K562 (cell line): ENCODE results near the gene CUX1. TPM values are rescaled to one million over a fixed set of nuclear protein-coding genes. Genes with fewer than 3 reads are reported as not detected.

Experiments
- ATAC-seq: fragments of 200-7000 bp; cut with Tn5 transposase; 3 replicates; pipeline ENCODE4 v1.9.1; 2020; ENCODE audit warnings: moderate library complexity
- BruUV-seq: library from RNA; stranded (reverse); fragments of 400-500 nt; replicated peaks from 2 replicates; lab custom pipeline; 2021; lab: Mats Ljungman, UMichigan
- CTCF ChIA-PET: fragments of 300-600 bp; formaldehyde crosslinking; extraction: SDS; loops from one replicate; lab custom pipeline; 2021; ENCODE audit warnings: low intra/inter-chr PET ratio; lab: Yijun Ruan, JAX
- POLR2A ChIA-PET: fragments of 300-600, 350-650 bp; sonication (Branson Sonifier 250); formaldehyde crosslinking; extraction: SDS; loops from one replicate; lab custom pipeline; 2021; ENCODE audit warnings: antibody characterized with exemption, inconsistent platforms; lab: Yijun Ruan, JAX
- DNase-seq, 4 experiments: peaks; one replicate each; pipeline versions ENCODE4 v3.0.0 to v3.0.0-alpha.2; 2011 to 2018; ENCODE audit warnings: low spot score in 3 of 4, mixed read lengths in 3 of 4; ENCODE audit errors: extremely low read depth in 1 of 4
- FAIRE-seq: peaks from 2 replicates; lab custom pipeline; 2011; peaks lifted over from hg19 to GRCh38; lab: Jason Lieb, UNC
- H2AFZ ChIP-seq: 2 replicates; pipeline ENCODE4 v1.6.0; 2011; ENCODE audit warnings: low read depth, low read length, control low read depth, inconsistent platforms
- H3K27ac ChIP-seq: fragments of 200-600 bp; 3 replicates; pipeline ENCODE4 v1.8.0; 2011; ENCODE audit warnings: low read depth, mild to moderate bottlenecking, control low read depth, inconsistent platforms, low read length, moderate library complexity, mixed read lengths; ENCODE audit errors: extremely low read depth
- H3K27me3 ChIP-seq, 2 experiments: fragments of 300-600 bp in 1 of 2; 2 replicates in 1 of 2; 3 replicates in 1 of 2; pipeline versions ENCODE4 v1.6.0 to v1.8.0; 2011; ENCODE audit warnings: inconsistent platforms in 2 of 2, low read length in 2 of 2, mild to moderate bottlenecking in 1 of 2, mixed read lengths in 1 of 2, moderate library complexity in 1 of 2; ENCODE audit not compliant: control insufficient read depth in 2 of 2, insufficient read depth in 2 of 2
- H3K36me3 ChIP-seq: fragments of 300-600 bp; 3 replicates; pipeline ENCODE4 v1.8.0; 2011; ENCODE audit warnings: mild to moderate bottlenecking, low read length, inconsistent platforms; ENCODE audit not compliant: control insufficient read depth, insufficient read depth
- H3K4me1 ChIP-seq, 2 experiments: fragments of 200-600 bp in 1 of 2; replicated peaks in 1 of 2; 2 replicates in 1 of 2; 3 replicates in 1 of 2; pipeline versions ENCODE4 v1.5.1 to v1.8.0; 2011; ENCODE audit warnings: inconsistent platforms in 2 of 2, low read length in 2 of 2, mild to moderate bottlenecking in 1 of 2, mixed read lengths in 1 of 2, moderate library complexity in 1 of 2; ENCODE audit not compliant: control insufficient read depth in 2 of 2, insufficient read depth in 2 of 2
- H3K4me2 ChIP-seq: 2 replicates; pipeline ENCODE4 v1.6.1; 2011; ENCODE audit warnings: low read length, control low read depth, inconsistent platforms, mixed read lengths; ENCODE audit not compliant: insufficient read depth
- H3K4me3 ChIP-seq: fragments of 200-600 bp; sonication (generic), shearing (Covaris generic); 2 replicates; pipeline ENCODE4 v1.5.1; 2016; ENCODE audit warnings: control low read depth, inconsistent platforms
- H3K79me2 ChIP-seq: fragments of 200-600 bp; 3 replicates; pipeline ENCODE4 v1.8.0; 2011; ENCODE audit warnings: low read length, inconsistent platforms; ENCODE audit not compliant: control insufficient read depth, insufficient read depth
- H3K9ac ChIP-seq, 2 experiments: 2 replicates each; pipeline versions ENCODE4 v1.6.0 to v1.6.1; 2011; ENCODE audit warnings: low read depth in 2 of 2, low read length in 2 of 2, control low read depth in 1 of 2, inconsistent platforms in 1 of 2, mild to moderate bottlenecking in 1 of 2, mixed read lengths in 1 of 2; ENCODE audit not compliant: insufficient read depth in 1 of 2
- H3K9me1 ChIP-seq: one replicate; pipeline ENCODE4 v1.6.0; 2011; ENCODE audit warnings: inconsistent platforms, mild to moderate bottlenecking, low read length, moderate library complexity; ENCODE audit not compliant: control insufficient read depth, insufficient read depth
- H3K9me3 ChIP-seq: replicated peaks from 2 replicates; pipeline ENCODE4 v1.5.1; 2011; ENCODE audit warnings: low read depth, low read length, inconsistent platforms; ENCODE audit not compliant: control insufficient read depth, insufficient read depth
- H4K20me1 ChIP-seq: replicated peaks from 2 replicates; pipeline ENCODE4 v1.6.1; 2011; ENCODE audit warnings: low read length, inconsistent platforms, mixed read lengths; ENCODE audit not compliant: control insufficient read depth, insufficient read depth
- ARNT ChIP-seq, 2 experiments: fragments of 450-650 bp; IDR thresholded peaks; 2 replicates each; pipeline ENCODE4 v1.6.1; 2016; ENCODE audit warnings: mild to moderate bottlenecking in 1 of 2
- BRD9 ChIP-seq: fragments of 450-650 bp; IDR thresholded peaks from 2 replicates; pipeline ENCODE4 v1.6.1; 2018; ENCODE audit warnings: low read depth; ENCODE audit not compliant: partially characterized antibody
- CBX3 ChIP-seq, 2 experiments: IDR thresholded peaks; 1 replicate in 1 of 2; 2 replicates in 1 of 2; pipeline ENCODE4 v1.6.1; 2012; ENCODE audit warnings: inconsistent platforms in 2 of 2, low read length in 2 of 2, borderline replicate concordance in 1 of 2, control low read depth in 1 of 2
- MBD2 ChIP-seq: sonication (generic); IDR thresholded peaks from 2 replicates; pipeline ENCODE4 v1.6.1; 2016; ENCODE audit warnings: low read depth, borderline replicate concordance
- MCM5 ChIP-seq: fragments of 450-650 bp; IDR thresholded peaks from 2 replicates; pipeline ENCODE4 v1.6.1; 2016; ENCODE audit warnings: low read depth
- PCBP1 ChIP-seq: fragments of 200-400 bp; formaldehyde crosslinking; IDR thresholded peaks from 2 replicates; pipeline ENCODE4 v1.6.1; 2018; ENCODE audit warnings: mild to moderate bottlenecking, low read depth, low read length; ENCODE audit not compliant: poor library complexity, severe bottlenecking
- POLR2A ChIP-seq: fragments of 450-650 bp; conservative IDR thresholded peaks from 2 replicates; pipeline ENCODE4 v1.6.1; 2016
- PURB ChIP-seq: sonication (generic); formaldehyde crosslinking; IDR thresholded peaks from 2 replicates; pipeline ENCODE4 v1.9.0; 2021; ENCODE audit warnings: low read depth, mild to moderate bottlenecking, missing genetic modification reagents
- SETDB1 ChIP-seq: IDR thresholded peaks from one replicate; pipeline ENCODE4 v1.6.1; 2012; ENCODE audit warnings: low read length, control low read depth, inconsistent platforms
- SMAD4 ChIP-seq: fragments of 250-450 bp; sonication (Bioruptor Pico); conservative IDR thresholded peaks from 2 replicates; pipeline ENCODE4 v1.8.0; 2021; ENCODE audit warnings: inconsistent platforms, mild to moderate bottlenecking, moderate library complexity
- SRSF1 ChIP-seq: fragments of 200-400 bp; formaldehyde crosslinking; IDR thresholded peaks from 2 replicates; pipeline ENCODE4 v1.6.1; 2017; ENCODE audit warnings: mild to moderate bottlenecking, low read depth, low read length, moderate library complexity
- TARDBP ChIP-seq: fragments of 450-650 bp; IDR thresholded peaks from 2 replicates; pipeline ENCODE4 v1.6.1; 2016
- TRIM24 ChIP-seq, 2 experiments: fragments of 450-650 bp; IDR thresholded peaks; 2 replicates each; pipeline ENCODE4 v1.6.1; 2016
- ZC3H11A ChIP-seq: IDR thresholded peaks from 2 replicates; pipeline ENCODE4 v1.6.1; 2012; ENCODE audit warnings: low read depth, low read length, improper control_type of control experiment
- ZNF408 ChIP-seq: fragments of 250-450 bp; sonication (Bioruptor Pico); IDR thresholded peaks from 2 replicates; pipeline ENCODE4 v1.4.0; 2020; ENCODE audit warnings: low read depth, mild to moderate bottlenecking, moderate library complexity
- whole genome bisulfite sequencing: fragments of 100-300 bp; shearing (Covaris generic); methylation state at CpG from one replicate; pipeline ENCODE4 v1.1.6; 2016; ENCODE audit warnings: low coverage, mixed read lengths; ENCODE audit not compliant: insufficient coverage; ENCODE audit errors: missing lambda C conversion rate; 5-methylcytosine and 5-hydroxymethylcytosine counted together
- in situ Hi-C: fragments of 300-500 bp; cut with MboI; formaldehyde crosslinking; loops from 4 replicates; pipeline ENCODE4 v1.15.0; 2018; ENCODE audit warnings: inconsistent platforms, mixed read lengths
- intact Hi-C: fragments of 100-400 bp; cut with micrococcal nuclease; formaldehyde crosslinking; loops from 2 replicates; pipeline ENCODE4 v1.14.2; 2022
- polyA plus RNA-seq, 8 experiments: library from polyadenylated mRNA; depleted of rRNA in 4 of 8; stranded (reverse) in 5 of 8; unstranded in 3 of 8; fragments of >200 nt; fragmentation: Nextera tagmentation in 2 of 8; fragmentation: Illumina TruSeq in 1 of 8; extraction: Ambion mirVana in 2 of 8; extraction: Trizol in 1 of 8; gene quantifications; 2 replicates each; pipeline versions ENCODE4 v1.2.1 to v1.2.3, GENCODE V29; 2011 to 2014; ENCODE audit warnings: inconsistent platforms in 1 of 8, missing spikeins in 1 of 8
- total RNA-seq, 7 experiments: library from RNA; depleted of rRNA in 6 of 7; stranded (reverse); fragments of >200 nt in 6 of 7; fragmentation: Illumina TruSeq in 2 of 7; extraction: Trizol in 2 of 7; gene quantifications; 2 replicates each; pipeline versions ENCODE4 v1.2.1 to v1.2.3, GENCODE V29; 2011 to 2021; ENCODE audit warnings: low replicate concordance in 1 of 7
- TF ChIP-seq, protein P1 (sequence below): fragments of 450-650 bp; formaldehyde crosslinking; IDR thresholded peaks from 2 replicates; pipeline ENCODE4 v1.4.0; 2020; ENCODE audit warnings: mild to moderate bottlenecking, moderate library complexity
- TF ChIP-seq, protein P2 (sequence below), 2 experiments: fragments of 250-450 bp in 1 of 2; fragments of 450-650 bp in 1 of 2; sonication (Bioruptor Pico) in 1 of 2; IDR thresholded peaks; 2 replicates each; pipeline versions ENCODE4 v1.6.1 to v1.8.0; 2016 to 2021; ENCODE audit warnings: mild to moderate bottlenecking in 2 of 2, moderate library complexity in 2 of 2, missing compliant biosample characterization in 1 of 2, missing genetic modification characterization in 1 of 2
- TF ChIP-seq, protein P3 (sequence below), 3 experiments: IDR thresholded peaks in 2 of 3; conservative IDR thresholded peaks in 1 of 3; 2 replicates each; pipeline ENCODE4 v1.5.1; 2011 to 2012; ENCODE audit warnings: low read length in 3 of 3, mild to moderate bottlenecking in 3 of 3, control low read depth in 2 of 3, improper control_type of control experiment in 1 of 3, inconsistent platforms in 1 of 3, low read depth in 1 of 3, mixed read lengths in 1 of 3, moderate library complexity in 1 of 3; ENCODE audit not compliant: insufficient read depth in 2 of 3

The CUX1 gene
- total and polyA plus RNA-seq, 9 of the 15 experiments (the other 6 are each of a cell fraction or from before 2014, with no cell fraction given), result 3.6 to 55.3 (median 25.2) TPM

GRCh38 chr7:101814991-101815825 lies 2.2 kb upstream of the CUX1 start:
- under 1% methylated on average over 47 of the region's 89 CpGs for WGBS
- H2AFZ ChIP-seq, result peak overlapping the region; percentile 94
- peak overlapping the region; percentile 68 for H3K4me3 ChIP-seq
- no peaks in the 10 kb centered on the region for H3K27me3 ChIP-seq
- no TSS peak for BruUV-seq
- H3K4me2 ChIP-seq, result peak overlapping the region; percentile 96
- intact Hi-C loops (loop anchor here (2.0 to 5.0 kb wide), 8 partner anchors 73 to 422 kb away; no protein-coding TSS in a partner anchor), in situ Hi-C loops (loop anchor here (5.0 kb wide), 1 partner anchor 108 kb away; no protein-coding TSS in a partner anchor)
- ChIA-PET CTCF (interaction anchor here (1.0 to 2.8 kb wide), 3 partner anchors 126 to 272 kb away, joined by 3 to 39 read pairs (median 9); no protein-coding TSS in a partner anchor), POLR2A (interaction anchor here (0.7 to 1.6 kb wide), 2 partner anchors 38 to 72 kb away, joined by 4 to 6 read pairs; no protein-coding TSS in a partner anchor)
- H3K9ac ChIP-seq, result peak overlapping the region; percentile 82 to 96
- ATAC-seq, result peak; percentile 62
- H3K9me1 ChIP-seq, result no peaks in the 10 kb centered on the region
- peak; percentile 26 for FAIRE-seq
- H3K79me2 ChIP-seq, result peaks cover 48% of the 10 kb centered on the region
- H4K20me1 ChIP-seq, result peaks cover 23% of the 10 kb centered on the region
- DNase-seq, result peak; percentile 81 to 94 (median 92)
- H3K9me3 ChIP-seq, result no peaks in the 10 kb centered on the region
- peaks cover 11% of the 10 kb centered on the region; the same call in 1 of the 3 replicates for H3K36me3 ChIP-seq
- peak overlapping the region; percentile 90 for H3K27ac ChIP-seq
- peaks cover 27 to 28% of the 10 kb centered on the region in 2 experiments for H3K4me1 ChIP-seq
- TF ChIP-seq MCM5 (no peak), CBX3 (IDR thresholded peaks at IDR 0.05; ENCODE audit: borderline replicate concordance in 1 of 2, low read length in 2 of 2) (0 out of 3 replicates have a peak, but pooled peaks of 1 of the 2 experiments have one; percentile 29), PCBP1 (peak; percentile 66), TARDBP (0 out of 2 replicates have a peak, but pooled peaks have one; percentile 80), PURB (CRISPR knock-in tag) (no peak), SRSF1 (no peak), SETDB1 (no peak), BRD9 (peak; percentile 34), ARNT (IDR thresholded peaks at IDR 0.05) (no peak), ZC3H11A (no peak), POLR2A (peak; percentile 38), MBD2 (peak; percentile 23; the same call in 1 of the 2 replicates), SMAD4 (CRISPR knock-in tag) (peak; percentile 40), TRIM24 (IDR thresholded peaks at IDR 0.05) (0 out of 4 replicates have a peak, but pooled peaks of 1 of the 2 experiments have one; percentile 29), ZNF408 (CRISPR knock-in tag) (no peak)
- TF ChIP-seq, protein P1, sequence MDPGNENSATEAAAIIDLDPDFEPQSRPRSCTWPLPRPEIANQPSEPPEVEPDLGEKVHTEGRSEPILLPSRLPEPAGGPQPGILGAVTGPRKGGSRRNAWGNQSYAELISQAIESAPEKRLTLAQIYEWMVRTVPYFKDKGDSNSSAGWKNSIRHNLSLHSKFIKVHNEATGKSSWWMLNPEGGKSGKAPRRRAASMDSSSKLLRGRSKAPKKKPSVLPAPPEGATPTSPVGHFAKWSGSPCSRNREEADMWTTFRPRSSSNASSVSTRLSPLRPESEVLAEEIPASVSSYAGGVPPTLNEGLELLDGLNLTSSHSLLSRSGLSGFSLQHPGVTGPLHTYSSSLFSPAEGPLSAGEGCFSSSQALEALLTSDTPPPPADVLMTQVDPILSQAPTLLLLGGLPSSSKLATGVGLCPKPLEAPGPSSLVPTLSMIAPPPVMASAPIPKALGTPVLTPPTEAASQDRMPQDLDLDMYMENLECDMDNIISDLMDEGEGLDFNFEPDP, result no peak
- TF ChIP-seq, protein P2, sequence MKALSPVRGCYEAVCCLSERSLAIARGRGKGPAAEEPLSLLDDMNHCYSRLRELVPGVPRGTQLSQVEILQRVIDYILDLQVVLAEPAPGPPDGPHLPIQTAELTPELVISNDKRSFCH (CRISPR knock-in tag; IDR thresholded peaks at IDR 0.05), result no peak
- TF ChIP-seq, protein P2 (tag; IDR thresholded peaks at IDR 0.05), result peak; percentile 33; the same call in 1 of the 2 replicates
- TF ChIP-seq, protein P3, sequence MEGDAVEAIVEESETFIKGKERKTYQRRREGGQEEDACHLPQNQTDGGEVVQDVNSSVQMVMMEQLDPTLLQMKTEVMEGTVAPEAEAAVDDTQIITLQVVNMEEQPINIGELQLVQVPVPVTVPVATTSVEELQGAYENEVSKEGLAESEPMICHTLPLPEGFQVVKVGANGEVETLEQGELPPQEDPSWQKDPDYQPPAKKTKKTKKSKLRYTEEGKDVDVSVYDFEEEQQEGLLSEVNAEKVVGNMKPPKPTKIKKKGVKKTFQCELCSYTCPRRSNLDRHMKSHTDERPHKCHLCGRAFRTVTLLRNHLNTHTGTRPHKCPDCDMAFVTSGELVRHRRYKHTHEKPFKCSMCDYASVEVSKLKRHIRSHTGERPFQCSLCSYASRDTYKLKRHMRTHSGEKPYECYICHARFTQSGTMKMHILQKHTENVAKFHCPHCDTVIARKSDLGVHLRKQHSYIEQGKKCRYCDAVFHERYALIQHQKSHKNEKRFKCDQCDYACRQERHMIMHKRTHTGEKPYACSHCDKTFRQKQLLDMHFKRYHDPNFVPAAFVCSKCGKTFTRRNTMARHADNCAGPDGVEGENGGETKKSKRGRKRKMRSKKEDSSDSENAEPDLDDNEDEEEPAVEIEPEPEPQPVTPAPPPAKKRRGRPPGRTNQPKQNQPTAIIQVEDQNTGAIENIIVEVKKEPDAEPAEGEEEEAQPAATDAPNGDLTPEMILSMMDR (IDR thresholded peaks at IDR 0.05 in 2 of 3, conservative IDR thresholded peaks at IDR 0.05 in 1 of 3; ENCODE audit: insufficient read depth in 2 of 3, low read depth in 1 of 3, low read length in 3 of 3), result peak in 2 of 3 experiments; percentile 60 to 83; a peak in 5 of 6 replicates
